HG03039 (cell line): ENCODE measurements around the gene CAMK2N2.

Source experiments
- ATAC-seq: cut with Tn5 transposase; IDR thresholded peaks from one replicate; pipeline ENCODE4 v1.9.1; 2021; ENCODE audit warnings: mild to moderate bottlenecking, moderate library complexity; ENCODE audit not compliant: unreplicated experiment

CAMK2N2 gene

DNA sequence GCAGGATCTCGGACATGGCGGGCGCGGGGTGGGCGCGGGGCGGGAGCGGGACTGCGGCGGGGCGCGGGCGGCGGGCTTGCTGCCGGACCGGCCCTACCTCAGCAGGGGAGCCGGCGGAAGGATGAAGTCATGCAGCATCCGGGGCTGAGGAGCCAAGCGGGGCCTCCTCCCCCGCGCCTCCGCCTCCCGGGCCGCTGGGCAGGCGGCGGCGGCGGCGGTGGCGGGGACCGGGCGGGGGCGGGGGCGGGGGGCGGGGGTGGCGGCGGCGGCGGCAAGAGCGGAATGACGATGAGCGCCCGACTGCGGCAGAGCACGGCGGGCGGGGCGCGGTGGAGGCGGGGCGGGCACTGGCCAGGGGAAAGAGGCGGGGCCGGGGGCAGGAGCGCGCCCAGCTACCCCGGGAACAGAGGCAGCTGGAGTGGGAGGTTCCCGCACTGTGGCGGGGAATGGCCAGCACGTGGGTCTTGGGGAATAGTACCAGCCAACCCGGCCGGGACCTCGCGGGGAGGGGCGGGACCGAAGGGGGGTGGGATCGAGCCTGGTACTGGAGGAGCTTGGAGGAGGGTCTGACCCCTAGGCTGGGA, at the start of gene CAMK2N2:
TSS of gene CAMK2N2 (minus strand) at position 284 of the 584 bp plus-strand sequence. CDS start at position 16, 268 bp downstream.
- ATAC-seq = no peak

DNA sequence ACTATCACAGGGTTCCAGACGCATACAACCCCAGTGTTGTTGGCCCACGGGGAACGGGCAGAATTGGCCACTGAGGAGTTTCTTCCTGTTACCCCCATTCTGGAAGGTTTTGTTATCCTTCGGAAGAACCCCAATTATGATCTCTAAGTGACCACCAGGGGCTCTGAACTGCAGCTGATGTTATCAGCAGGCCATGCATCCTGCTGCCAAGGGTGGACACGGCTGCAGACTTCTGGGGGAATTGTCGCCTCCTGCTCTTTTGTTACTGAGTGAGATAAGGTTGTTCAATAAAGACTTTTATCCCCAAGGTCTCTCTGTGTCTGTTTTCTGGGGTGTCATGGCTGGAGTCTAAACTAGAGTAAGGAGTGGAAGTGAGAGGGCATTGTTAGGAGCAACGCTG, 47.4 kb upstream of the CAMK2N2 start:
- no peak for ATAC-seq

DNA sequence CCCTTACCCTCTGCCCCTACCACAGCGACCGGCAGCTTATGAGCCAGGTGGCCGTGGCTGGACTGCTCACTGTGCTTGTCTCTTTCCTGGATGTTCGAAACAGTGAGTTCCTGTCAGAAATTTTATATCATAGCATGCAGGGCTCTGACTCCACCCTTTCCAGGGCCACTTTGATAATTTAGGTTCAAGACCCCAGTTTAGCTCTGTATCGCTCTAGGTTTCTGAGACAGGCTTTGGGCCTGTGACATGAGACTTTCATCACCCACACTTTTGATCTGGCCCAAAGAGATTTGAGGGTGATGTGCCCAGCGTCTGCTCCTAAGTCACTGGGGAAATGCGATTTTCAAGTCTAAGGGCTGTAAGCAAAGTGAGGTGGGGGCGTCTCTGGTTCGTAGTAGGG, 46.6 kb upstream of the CAMK2N2 start:
- ATAC-seq = no peak

DNA sequence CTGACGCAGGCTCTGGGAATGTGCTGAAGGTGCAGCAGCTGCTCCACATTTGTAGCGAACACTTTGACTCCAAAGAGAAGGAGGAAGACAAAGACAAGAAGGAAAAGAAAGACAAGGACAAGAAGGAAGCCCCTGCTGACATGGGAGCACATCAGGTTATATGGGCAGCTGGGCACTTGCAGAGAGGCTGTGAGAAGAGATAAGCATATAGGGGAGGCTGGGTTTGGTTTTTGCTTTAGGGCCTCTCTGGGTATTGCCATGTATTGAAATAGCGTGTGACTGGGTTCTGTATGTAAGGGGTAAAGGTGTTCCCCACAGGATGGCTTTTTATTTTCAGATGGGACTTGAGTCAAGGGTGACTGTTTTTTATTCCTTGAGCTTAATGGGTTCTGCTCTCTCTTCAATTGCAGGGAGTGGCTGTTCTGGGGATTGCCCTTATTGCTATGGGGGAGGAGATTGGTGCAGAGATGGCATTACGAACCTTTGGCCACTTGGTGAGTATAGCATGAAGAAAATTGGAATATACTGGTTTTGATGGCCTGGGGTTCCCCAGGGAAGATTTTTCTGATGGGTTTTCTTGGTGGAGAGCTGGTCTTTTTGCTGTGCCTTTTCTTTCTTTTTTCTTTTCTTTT, 45.1 kb upstream of the CAMK2N2 start:
- ATAC-seq = no peak

DNA sequence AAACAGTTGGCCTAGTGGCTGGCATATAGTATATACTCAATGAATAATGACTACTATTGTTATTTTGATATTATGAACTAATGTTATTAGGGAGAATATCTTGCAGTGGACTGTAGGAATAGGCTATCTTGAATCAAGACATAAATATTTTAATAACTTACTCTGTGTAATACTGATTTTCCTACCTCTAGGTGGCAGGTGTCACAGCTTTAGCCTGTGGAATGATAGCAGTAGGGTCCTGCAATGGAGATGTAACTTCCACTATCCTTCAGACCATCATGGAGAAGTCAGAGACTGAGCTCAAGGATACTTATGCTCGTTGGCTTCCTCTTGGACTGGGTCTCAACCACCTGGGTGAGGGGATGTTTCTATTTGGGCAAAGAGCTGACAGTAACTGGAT, 44.2 kb upstream of the CAMK2N2 start:
- no peak for ATAC-seq

DNA sequence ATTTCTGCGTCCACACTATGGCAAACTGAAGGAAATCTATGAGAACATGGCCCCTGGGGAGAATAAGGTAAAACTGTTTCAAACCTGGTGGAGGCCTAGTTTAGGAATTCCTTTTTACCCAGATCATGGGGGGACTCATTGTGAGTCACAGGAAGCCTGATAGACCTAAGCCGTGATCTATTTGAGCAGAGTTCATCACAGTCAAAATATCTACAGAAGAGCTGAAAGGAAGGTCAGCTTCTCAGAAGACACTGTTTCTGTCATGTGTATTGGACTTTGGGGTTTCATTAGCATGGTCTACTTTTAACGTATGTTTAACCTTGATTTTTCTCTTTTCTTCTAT, 39.0 kb upstream of the CAMK2N2 start:
- no peak for ATAC-seq

- ATAC-seq = no peak
Observed at GRCh38 chr3:184299488-184300377, 38.4 kb upstream of the CAMK2N2 start.

DNA sequence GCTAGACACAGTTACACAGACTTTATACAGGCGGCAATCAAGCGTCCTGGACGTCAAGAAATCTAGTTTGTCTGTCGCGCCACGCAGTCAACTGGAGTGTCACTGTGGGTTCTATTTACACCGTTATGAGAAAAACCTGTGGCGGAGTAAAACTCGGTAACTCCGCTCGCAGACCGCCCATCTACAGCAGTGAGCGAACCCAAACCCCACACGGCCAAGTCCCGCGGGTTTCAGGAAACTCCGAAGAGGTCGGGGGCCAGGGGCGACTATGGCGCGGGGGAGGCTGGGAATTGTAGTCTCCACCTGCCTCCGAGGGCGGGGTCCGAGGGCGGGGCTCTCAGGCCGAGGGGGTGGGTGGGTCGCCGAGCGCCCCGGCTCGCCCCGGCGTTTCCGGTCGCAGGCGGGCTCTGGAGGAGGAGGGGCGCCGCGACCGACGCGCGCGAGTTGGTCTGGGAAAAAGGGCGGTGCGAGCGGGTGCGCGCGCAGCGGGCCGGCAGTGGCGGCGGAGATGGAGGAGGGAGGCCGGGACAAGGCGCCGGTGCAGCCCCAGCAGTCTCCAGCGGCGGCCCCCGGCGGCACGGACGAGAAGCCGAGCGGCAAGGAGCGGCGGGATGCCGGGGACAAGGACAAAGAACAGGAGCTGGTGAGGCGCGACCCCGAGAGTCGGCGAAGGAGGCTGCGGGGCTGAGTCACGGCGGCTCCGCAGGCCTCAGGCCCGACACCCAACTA, 37.6 kb upstream of the CAMK2N2 start, which contains the start of gene PSMD2:
TSS of gene PSMD2 (plus strand) at position 483 of the 729 bp plus-strand sequence. CDS start at position 509, 26 bp downstream.
- peak; percentile 91 for ATAC-seq

- ATAC-seq = no peak
Observed at GRCh38 chr3:184296616-184297015, 35.3 kb upstream of the CAMK2N2 start.

GRCh38 chr3:184295771-184296170, 34.4 kb upstream of the CAMK2N2 start:
- ATAC-seq = no peak

DNA sequence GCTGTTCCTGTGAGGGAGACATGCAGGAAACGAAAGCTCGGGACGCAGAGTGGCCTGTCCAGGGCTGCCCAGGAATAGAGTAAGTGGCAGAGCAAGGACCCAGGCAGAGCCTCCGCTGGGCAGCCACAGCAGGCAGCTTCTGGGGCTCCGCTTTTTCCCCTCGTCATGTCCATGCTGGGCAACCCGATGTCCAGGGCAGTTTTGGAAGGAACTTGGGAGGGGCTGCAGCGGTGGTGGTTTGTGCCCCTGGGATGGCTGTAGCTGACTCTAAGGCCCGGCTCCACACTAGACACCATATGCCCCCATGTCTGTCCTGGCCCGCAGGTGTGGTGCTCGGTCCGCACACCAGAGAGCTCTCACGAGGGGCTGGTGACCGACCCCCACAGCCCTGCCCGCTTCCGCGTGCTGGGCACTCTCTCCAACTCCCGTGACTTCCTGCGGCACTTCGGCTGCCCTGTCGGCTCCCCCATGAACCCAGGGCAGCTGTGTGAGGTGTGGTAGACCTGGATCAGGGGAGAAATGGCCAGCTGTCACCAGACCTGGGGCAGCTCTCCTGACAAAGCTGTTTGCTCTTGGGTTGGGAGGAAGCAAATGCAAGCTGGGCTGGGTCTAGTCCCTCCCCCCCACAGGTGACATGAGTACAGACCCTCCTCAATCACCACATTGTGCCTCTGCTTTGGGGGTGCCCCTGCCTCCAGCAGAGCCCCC, 30.5 kb upstream of the CAMK2N2 start:
- ATAC-seq = no peak

DNA sequence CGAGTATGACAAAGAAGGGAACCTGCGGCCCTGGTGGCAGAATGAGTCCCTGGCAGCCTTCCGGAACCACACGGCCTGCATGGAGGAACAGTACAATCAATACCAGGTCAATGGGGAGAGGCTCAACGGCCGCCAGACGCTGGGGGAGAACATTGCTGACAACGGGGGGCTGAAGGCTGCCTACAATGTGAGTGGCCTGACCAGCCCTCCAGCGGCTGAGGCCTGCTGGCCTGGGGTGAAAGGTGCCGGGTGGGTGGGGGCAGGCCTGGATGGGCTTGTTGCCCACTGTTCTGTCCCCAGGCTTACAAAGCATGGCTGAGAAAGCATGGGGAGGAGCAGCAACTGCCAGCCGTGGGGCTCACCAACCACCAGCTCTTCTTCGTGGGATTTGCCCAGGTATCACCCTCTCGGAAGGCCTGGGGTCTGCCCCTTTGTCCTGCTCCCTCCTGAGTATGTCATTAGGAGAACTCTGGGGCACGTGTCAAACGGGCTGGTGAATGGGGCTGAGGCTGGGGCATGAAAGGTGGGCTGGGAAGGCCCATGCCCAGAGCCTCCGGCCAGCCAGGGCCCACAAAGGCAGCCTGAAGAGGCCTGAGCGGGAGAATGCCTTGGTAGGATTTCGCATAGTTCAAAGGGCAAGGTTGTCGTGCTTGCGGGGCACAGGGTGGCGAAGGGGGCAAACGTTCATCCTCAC, 29.8 kb upstream of the CAMK2N2 start:
- no peak for ATAC-seq

DNA sequence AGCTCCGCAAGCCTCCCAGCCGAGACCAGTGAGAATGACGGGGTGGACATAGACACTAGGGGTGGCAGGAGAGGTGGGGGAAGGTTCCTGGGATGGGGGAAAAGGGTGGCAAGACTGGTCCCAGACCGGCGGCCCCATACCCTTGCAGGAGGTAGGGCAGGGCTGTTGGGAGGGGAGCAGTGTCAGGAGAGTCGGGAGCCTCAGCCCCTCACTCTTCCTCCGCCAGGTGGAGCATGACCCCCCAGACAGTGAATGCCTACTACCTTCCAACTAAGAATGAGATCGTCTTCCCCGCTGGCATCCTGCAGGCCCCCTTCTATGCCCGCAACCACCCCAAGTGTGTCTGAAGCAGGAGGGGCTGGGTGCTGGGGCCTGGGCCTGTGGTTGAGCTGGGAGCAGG, 29.0 kb upstream of the CAMK2N2 start:
- ATAC-seq = no peak

DNA sequence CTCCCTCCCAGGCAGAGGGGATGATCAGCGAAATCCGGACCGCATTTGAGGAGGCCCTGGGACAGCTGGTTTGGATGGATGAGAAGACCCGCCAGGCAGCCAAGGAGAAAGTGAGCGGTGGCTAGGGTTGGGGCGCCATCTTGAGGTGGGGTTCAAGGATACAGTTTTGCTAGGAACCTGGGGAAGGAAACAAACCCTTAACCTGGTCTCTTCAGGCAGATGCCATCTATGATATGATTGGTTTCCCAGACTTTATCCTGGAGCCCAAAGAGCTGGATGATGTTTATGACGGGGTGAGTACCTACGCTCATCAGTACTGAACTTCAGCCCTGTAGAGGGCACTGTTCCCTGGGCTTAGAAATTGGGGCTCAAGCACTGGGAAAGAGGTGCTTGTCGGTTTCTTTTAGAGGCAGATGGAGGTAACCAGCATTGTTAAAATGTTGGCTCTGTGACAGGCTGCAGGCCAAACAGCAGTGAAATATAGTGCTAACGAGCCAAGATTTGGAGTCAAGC, 28.1 kb upstream of the CAMK2N2 start:
- ATAC-seq = no peak

- ATAC-seq = no peak
Observed at GRCh38 chr3:184284696-184285095, 23.3 kb upstream of the CAMK2N2 start.

- no peak for ATAC-seq
Observed at GRCh38 chr3:184283681-184284080, 22.3 kb upstream of the CAMK2N2 start.

- ATAC-seq = no peak
Observed at GRCh38 chr3:184282941-184283340, 21.6 kb upstream of the CAMK2N2 start.

GRCh38 chr3:184277366-184277765, 16.0 kb upstream of the CAMK2N2 start:
- ATAC-seq = no peak

DNA sequence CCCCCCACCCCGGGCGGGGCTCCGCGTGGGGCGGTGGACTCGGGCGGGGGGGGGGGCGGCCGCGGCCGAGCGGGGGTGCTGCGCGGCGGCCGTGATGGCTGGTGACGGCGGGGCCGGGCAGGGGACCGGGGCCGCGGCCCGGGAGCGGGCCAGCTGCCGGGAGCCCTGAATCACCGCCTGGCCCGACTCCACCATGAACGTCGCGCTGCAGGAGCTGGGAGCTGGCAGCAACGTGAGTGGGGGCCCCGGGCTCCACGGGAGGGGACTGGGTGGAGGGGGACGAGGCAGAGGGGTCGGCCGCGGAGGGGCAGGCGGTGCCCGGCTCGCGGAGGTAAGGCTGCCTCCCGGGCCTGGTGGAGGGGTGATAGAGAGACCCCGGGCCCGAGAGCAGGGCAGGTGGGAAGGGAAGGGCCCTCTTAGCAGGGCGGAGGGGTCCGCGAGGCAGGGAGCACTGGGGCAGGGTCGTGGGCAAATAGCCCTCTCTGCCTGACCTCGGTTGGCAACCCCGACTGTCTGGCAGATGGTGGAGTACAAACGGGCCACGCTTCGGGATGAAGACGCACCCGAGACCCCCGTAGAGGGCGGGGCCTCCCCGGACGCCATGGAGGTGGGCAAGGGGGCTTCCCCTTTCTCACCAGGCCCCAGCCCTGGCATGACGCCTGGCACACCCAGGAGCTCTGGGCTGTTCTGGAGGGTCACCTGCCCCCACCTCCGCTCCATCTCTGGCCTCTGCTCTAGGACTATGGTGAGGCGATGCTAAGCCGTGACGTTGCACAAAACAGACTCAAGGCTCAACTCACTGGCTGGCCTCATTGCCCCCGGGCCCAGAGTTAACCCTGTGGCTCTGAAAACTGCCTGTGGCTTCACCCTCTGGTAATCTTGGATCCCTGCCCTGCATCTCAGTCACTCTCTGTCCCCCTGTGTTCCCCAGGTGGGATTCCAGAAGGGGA, 14.9 kb upstream of the CAMK2N2 start, which contains the start of gene ECE2:
TSS of gene ECE2 (plus strand) at position 62 of the 950 bp plus-strand sequence. CDS start at position 194, 132 bp downstream.
- ATAC-seq = no peak
